Measurements from ENCODE around the gene DUSP12.

Gene DUSP12

DNA sequence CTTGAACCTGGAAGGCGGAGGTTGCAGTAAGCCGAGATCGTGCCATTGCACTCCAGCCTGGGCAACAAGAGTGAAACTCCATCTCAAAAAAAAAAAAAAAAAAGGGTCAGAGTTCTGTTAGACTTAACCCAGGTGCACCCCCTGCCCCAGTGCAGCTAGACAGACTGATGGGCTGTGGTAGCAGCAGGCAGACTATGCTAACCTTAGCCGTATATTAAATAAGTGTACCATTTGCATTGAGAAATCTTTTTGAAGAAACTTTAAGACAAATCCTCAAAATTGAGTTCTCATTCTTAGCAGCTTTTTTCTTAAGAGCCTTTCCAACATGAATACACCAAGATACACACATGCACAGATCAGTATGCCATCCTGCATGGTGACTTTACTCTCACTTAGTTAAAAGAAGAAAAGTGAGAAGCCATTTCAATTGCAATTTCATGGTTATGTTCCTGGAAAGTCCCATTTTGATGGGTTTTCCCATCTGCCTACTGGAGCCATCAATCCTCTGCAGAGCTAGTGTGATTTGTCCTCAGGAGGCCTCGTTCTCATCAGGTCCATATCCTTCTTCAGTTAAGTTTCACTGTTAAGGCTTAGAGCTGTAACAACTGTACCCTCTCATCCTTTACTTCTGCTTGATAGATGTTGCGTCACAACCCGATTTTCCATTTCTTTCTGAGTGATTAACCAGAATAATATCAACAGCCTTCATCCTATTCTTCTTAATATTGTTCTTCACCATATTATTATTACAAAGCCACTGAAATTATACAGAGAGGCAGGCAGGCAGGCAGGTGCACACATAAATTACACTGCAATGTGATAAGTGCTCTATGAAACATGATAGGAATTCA, 21.0 kb upstream of the DUSP12 start:
- no peak for DNase-seq

DNA sequence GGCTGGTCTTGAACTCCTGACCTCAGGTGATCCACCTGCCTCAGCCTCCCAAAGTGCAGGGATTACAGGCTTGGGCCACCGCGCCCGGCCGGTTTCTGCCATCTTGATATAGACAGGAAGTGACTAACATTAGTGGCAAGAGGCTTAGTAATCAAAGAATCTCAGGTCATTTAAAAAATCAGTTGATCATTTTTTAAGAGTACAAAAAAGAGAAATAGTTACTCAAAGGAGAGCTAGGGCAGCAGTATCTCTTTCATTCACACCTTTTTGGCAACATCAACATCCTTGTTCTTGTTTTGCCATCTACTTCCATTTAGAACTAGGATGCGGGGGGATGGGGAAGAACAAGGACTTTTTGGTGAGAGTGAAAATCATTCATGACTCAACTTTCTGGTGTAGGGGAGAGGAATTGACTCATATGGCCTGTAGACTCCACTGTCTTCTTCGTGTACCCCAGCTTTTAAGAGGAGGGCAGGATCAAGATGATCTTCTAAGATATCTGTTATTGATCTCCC, 19.5 kb upstream of the DUSP12 start:
- DNase-seq = no peak

DNA sequence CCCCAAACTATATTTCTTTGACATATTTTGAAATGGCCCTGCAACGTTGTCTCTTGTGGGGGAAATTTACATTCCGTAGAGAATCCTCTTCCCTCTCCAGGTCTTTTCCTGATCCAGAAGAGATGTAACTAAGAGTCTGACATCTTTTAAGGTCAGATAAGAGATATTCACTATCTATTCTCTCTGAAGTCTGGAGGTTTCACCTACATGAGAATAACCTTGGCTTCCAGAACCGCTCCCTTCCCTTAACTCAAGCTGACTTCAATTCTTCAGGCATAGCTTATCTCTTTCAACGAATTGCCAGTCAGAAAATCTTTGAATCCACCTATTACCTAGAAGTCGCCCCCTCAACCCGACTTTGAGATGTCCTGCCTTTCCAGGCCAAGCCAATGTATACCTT, 18.3 kb upstream of the DUSP12 start:
- no peak for DNase-seq

- DNase-seq = no peak
Measured at GRCh38 chr1:161731981-161732718, 17.4 kb upstream of the DUSP12 start.

- DNase-seq = no peak
Measured at GRCh38 chr1:161733526-161733925, 16.1 kb upstream of the DUSP12 start.

GRCh38 chr1:161735837-161736236, 13.7 kb upstream of the DUSP12 start:
- no peak for DNase-seq

GRCh38 chr1:161736335-161736969, 13.1 kb upstream of the DUSP12 start:
- DNase-seq = no peak

GRCh38 chr1:161737625-161738024, 12.0 kb upstream of the DUSP12 start:
- no peak for DNase-seq

GRCh38 chr1:161738627-161739287, 10.8 kb upstream of the DUSP12 start:
- DNase-seq = peak; percentile 39

- DNase-seq = no peak
Measured at GRCh38 chr1:161739865-161740566, 9.6 kb upstream of the DUSP12 start.

DNA sequence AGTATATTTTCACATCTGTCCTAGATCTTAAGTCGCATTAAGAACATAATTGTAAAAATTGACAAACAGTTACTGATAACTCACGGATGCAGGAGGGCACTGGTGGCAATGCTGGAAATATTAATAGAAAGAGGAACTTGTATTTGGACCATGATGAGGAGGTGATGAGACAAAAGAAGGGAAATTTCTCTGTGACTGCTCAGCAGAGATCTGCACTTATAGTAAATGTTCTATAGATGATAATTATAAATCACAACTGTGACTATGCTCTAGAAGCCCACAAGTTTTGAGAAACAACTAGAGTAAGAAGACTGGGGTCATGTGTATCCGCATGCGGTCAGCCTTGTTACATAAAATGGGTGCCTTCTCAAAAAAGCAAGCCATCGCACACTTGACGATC, 8.7 kb upstream of the DUSP12 start:
- no peak for DNase-seq

GRCh38 chr1:161743231-161743630, 6.4 kb upstream of the DUSP12 start:
- DNase-seq = no peak

DNA sequence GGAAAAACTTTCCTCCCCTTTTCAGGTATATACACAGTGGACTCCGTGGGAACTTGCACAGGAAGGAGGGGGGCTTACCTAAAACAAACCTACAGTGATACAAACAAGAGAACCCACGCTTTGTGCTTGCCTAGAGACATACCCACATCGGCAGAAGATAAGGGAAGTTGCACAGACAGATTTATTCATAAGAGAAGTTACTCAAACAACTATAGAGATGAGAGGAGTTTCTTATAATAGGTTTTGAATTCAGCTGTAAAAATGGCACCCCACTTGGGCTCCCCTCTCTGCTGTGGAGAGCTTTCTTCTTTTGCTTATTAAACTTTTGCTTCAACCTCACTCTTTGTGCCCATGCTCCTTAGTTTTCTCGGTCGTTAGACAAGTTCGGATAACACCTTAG, 1.8 kb upstream of the DUSP12 start:
- DNase-seq = no peak

DNA sequence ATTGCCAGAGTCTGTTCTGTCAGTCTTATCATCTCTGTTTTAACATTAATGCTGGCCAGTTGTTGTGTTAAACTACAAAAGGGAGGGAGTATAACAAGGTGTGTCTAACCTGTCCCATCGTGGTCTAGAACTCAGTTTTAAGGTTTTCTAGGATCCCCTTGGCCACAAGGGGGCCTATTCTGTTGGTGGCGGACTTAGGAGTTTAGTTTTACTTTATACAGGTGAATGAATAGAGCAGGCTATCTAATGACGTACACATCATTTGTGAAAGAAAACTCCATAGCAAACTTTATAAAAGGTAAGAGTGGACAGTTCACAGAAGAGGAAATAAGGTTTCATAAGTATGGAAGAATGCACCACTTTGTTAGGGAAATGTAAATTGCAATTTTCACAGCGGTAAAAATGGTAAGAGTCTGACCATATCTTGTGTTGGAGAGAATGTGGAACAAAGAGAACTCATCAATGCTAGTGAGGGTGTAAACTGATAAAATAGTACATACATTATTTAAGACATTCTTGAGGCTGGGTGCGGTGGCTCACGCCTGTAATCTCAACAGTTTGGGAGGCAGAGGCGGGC, 14.0 kb downstream of the DUSP12 start:
- DNase-seq = no peak

GRCh38 chr1:161766102-161766981, 16.8 kb downstream of the DUSP12 start, which contains the start of gene ATF6:
ATF6 (plus strand) TSS chr1:161766320; CDS start chr1:161766361, 41 bp downstream.
- DNase-seq = peak; percentile 90

GRCh38 chr1:161768461-161768860, 18.9 kb downstream of the DUSP12 start:
- no peak for DNase-seq

- DNase-seq = no peak
Measured at GRCh38 chr1:161768986-161769672, 19.5 kb downstream of the DUSP12 start.

GRCh38 chr1:161769673-161770045, 20.1 kb downstream of the DUSP12 start:
- peak; percentile 83 for DNase-seq

DNA sequence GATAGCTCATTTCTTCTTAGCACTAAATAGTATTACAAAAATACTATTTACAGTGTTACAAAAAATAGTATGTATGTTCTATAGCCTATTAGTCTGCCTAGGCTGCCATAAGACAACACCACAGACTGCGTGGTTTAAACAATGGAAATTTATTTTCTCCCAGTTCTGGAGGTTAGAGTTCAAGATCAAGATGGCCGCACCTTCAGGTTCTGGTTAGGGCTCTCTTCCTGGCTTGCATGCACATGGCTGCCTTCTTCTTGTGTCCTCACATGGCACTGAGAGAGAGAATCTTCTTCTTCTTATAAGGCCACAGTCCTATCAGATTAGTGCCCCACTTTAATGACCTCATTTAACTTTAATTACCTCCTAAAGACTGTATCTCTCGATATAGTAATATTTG, 20.7 kb downstream of the DUSP12 start:
- DNase-seq = no peak

- no peak for DNase-seq
Measured at GRCh38 chr1:161771161-161771560, 21.6 kb downstream of the DUSP12 start.

Measured in NCI-H146 (cell line).